CD4-positive, alpha-beta T cell (primary cell): ENCODE results near the gene ATP11A. TPM values are rescaled to one million over a fixed set of nuclear protein-coding genes. Genes with fewer than 3 reads are reported as not detected.

ENCODE experiments used
- ATAC-seq: fragments of 200-7000 bp; cut with Tn5 transposase; one replicate; pipeline ENCODE4 v1.10.0; 2022; ENCODE audit warnings: mild to moderate bottlenecking; ENCODE audit not compliant: poor library complexity
- CTCF ChIA-PET: fragments of 350-600 bp; sonication (Branson Sonifier 250); formaldehyde crosslinking; loops from one replicate; lab custom pipeline; 2021; ENCODE audit warnings: antibody characterized with exemption, inconsistent platforms; lab: Charles Lee
- POLR2A ChIA-PET: fragments of 350-600 bp; sonication (Branson Sonifier 250); formaldehyde crosslinking; loops from one replicate; lab custom pipeline; 2021; ENCODE audit warnings: antibody characterized with exemption, inconsistent platforms; lab: Charles Lee
- DNase-seq, 14 experiments: peaks; one replicate each; pipeline ENCODE4 v3.0.0-alpha.2; 2013 to 2020; ENCODE audit warnings: mixed read lengths in 2 of 14
- H3K27ac ChIP-seq, 2 donors: one replicate each; pipeline versions ENCODE4 v1.5.1 to v1.7.0; 2013; ENCODE audit warnings: low read length in 2 of 2, low read depth in 1 of 2, mild to moderate bottlenecking in 1 of 2
- H3K27me3 ChIP-seq, 2 experiments: 1 replicate in 1 of 2; 2 replicates in 1 of 2; pipeline versions ENCODE4 v1.6.1 to v1.7.0; 2013; ENCODE audit warnings: low read length in 2 of 2, control low read depth in 1 of 2, mild to moderate bottlenecking in 1 of 2, moderate library complexity in 1 of 2; ENCODE audit not compliant: insufficient read depth in 2 of 2, control insufficient read depth in 1 of 2
- H3K36me3 ChIP-seq: one replicate; pipeline ENCODE4 v1.6.1; 2013; ENCODE audit warnings: low read length, control low read depth; ENCODE audit not compliant: insufficient read depth
- H3K4me1 ChIP-seq: one replicate; pipeline ENCODE4 v1.6.1; 2013; ENCODE audit warnings: low read length, control low read depth; ENCODE audit not compliant: insufficient read depth
- H3K4me3 ChIP-seq: one replicate; pipeline ENCODE4 v1.5.1; 2013; ENCODE audit warnings: mild to moderate bottlenecking, low read length, moderate library complexity
- H3K9me3 ChIP-seq, 2 experiments: 1 replicate in 1 of 2; 2 replicates in 1 of 2; pipeline versions ENCODE4 v1.6.1 to v1.7.0; 2013; ENCODE audit warnings: low read length in 2 of 2, mild to moderate bottlenecking in 2 of 2, control low read depth in 1 of 2, moderate library complexity in 1 of 2; ENCODE audit not compliant: control insufficient read depth in 1 of 2, insufficient read depth in 1 of 2
- H3K27ac Mint-ChIP-seq: one replicate; pipeline ENCODE4 v1.8.0; 2020; ENCODE audit warnings: mixed read lengths
- H3K27me3 Mint-ChIP-seq: one replicate; pipeline ENCODE4 v1.8.0; 2021; ENCODE audit warnings: mixed read lengths
- H3K36me3 Mint-ChIP-seq: one replicate; pipeline ENCODE4 v1.8.0; 2021; ENCODE audit warnings: low read depth, mixed read lengths
- H3K4me1 Mint-ChIP-seq: one replicate; pipeline ENCODE4 v1.8.0; 2021; ENCODE audit warnings: low read depth, mixed read lengths
- H3K4me3 Mint-ChIP-seq: one replicate; pipeline ENCODE4 v1.8.0; 2020; ENCODE audit warnings: mild to moderate bottlenecking, mixed read lengths
- H3K9me3 Mint-ChIP-seq: one replicate; pipeline ENCODE4 v1.8.0; 2020; ENCODE audit warnings: mixed read lengths
- CTCF ChIP-seq: fragments of 200-600 bp; IDR thresholded peaks from one replicate; pipeline ENCODE4 v1.8.0; 2022; ENCODE audit warnings: antibody characterized with exemption, mild to moderate bottlenecking
- intact Hi-C, 2 experiments: fragments of 100-400 bp; cut with DNase I in 1 of 2; cut with micrococcal nuclease in 1 of 2; formaldehyde crosslinking; loops; one replicate each; pipeline versions ENCODE4 v1.15.1 to v1.9.0; 2023 to 2025; cut with DNase I, micrococcal nuclease
- total RNA-seq, 174 experiments: library from RNA in 2 of 174; stranded (reverse) in 2 of 174; gene quantifications; one replicate each; pipeline ENCODE4 v1.2.3 and lab custom pipeline; 2021 to 2026

Gene ATP11A
- total RNA-seq, 2 experiments from 2014 or later = 56.7 to 66.8 TPM

- H3K9me3 ChIP-seq = no peaks in the 10 kb centered on the region
- H3K4me1 ChIP-seq = peaks cover 19% of the 10 kb centered on the region
- ChIA-PET CTCF (no interaction called here), POLR2A (no interaction called here)
- Mint-ChIP-seq H3K36me3 (peaks cover 5% of the 10 kb centered on the region), H3K9me3 (no peaks in the 10 kb centered on the region), H3K4me3 (no peak overlapping the region), H3K27me3 (no peaks in the 10 kb centered on the region), H3K27ac (no peak overlapping the region), H3K4me1 (peaks cover 37% of the 10 kb centered on the region)
- peaks cover 5% of the 10 kb centered on the region for H3K36me3 ChIP-seq
- H3K27ac ChIP-seq = no peak overlapping the region
- intact Hi-C loops = no loop called here
- H3K27me3 ChIP-seq = no peaks in the 10 kb centered on the region
- DNase-seq = peak in 1 of 14 experiments; percentile 8
- no peak overlapping the region for H3K4me3 ChIP-seq
- ATAC-seq = no peak
- TF ChIP-seq CTCF = no peak
Measured at GRCh38 chr13:112704308-112705145, 14.7 kb downstream of the ATP11A start.

- no peak overlapping the region for H3K27ac Mint-ChIP-seq
- no peak overlapping the region for H3K4me3 ChIP-seq
- peaks cover 19% of the 10 kb centered on the region for H3K4me1 ChIP-seq
- ChIA-PET POLR2A (no interaction called here), CTCF (no interaction called here)
- H3K36me3 ChIP-seq = peaks cover 2% of the 10 kb centered on the region
- DNase-seq = peak in 1 of 14 experiments; percentile 11
- intact Hi-C loops = no loop called here
- no peaks in the 10 kb centered on the region for H3K27me3 ChIP-seq
- H3K4me1 Mint-ChIP-seq = peaks cover 41% of the 10 kb centered on the region
- ATAC-seq = no peak
- no peaks in the 10 kb centered on the region for H3K9me3 Mint-ChIP-seq
- no peaks in the 10 kb centered on the region for H3K27me3 Mint-ChIP-seq
- H3K9me3 ChIP-seq = no peaks in the 10 kb centered on the region
- no peak for TF ChIP-seq CTCF
- H3K4me3 Mint-ChIP-seq = no peak overlapping the region
- peaks cover 8% of the 10 kb centered on the region for H3K36me3 Mint-ChIP-seq
- H3K27ac ChIP-seq = no peak overlapping the region
Measured at GRCh38 chr13:112705286-112705685, 15.4 kb downstream of the ATP11A start.

GRCh38 chr13:112706171-112706570, 16.3 kb downstream of the ATP11A start:
- intact Hi-C loops = no loop called here
- peaks cover 19% of the 10 kb centered on the region for H3K4me1 ChIP-seq
- H3K9me3 Mint-ChIP-seq = no peaks in the 10 kb centered on the region
- H3K27me3 Mint-ChIP-seq = no peaks in the 10 kb centered on the region
- H3K4me3 ChIP-seq = no peak overlapping the region
- no peak for TF ChIP-seq CTCF
- peaks cover 8% of the 10 kb centered on the region for H3K36me3 Mint-ChIP-seq
- no peak overlapping the region for H3K27ac ChIP-seq
- H3K27ac Mint-ChIP-seq = no peak overlapping the region
- ChIA-PET CTCF (no interaction called here), POLR2A (interaction anchor here (0.6 kb wide), 1 partner anchor 34 kb away, joined by 3 read pairs; no protein-coding TSS in a partner anchor)
- ATAC-seq = no peak
- peaks cover 41% of the 10 kb centered on the region for H3K4me1 Mint-ChIP-seq
- H3K4me3 Mint-ChIP-seq = no peak overlapping the region
- H3K27me3 ChIP-seq = no peaks in the 10 kb centered on the region
- no peaks in the 10 kb centered on the region for H3K9me3 ChIP-seq
- DNase-seq = no peak
- H3K36me3 ChIP-seq = peaks cover 1% of the 10 kb centered on the region
